ENCODE data around the gene RPS19BP1.

The RPS19BP1 gene

GRCh38 chr22:39529487-39529851, 3.1 kb downstream of the RPS19BP1 start:
- peak overlapping the region; percentile 67 for H3K4me2 ChIP-seq (ENCODE audit: low read depth, low read length, poor library complexity, severe bottlenecking)
- peak overlapping the region; percentile 54 for H3K9ac ChIP-seq (ENCODE audit: low read length)
- peak overlapping the region; percentile 28 for H3K4me3 ChIP-seq (ENCODE audit: insufficient read depth, low read length, poor library complexity, severe bottlenecking)
- peak overlapping the region; percentile 93 for H3K27ac ChIP-seq (ENCODE audit: low read depth, low read length)
- peaks cover 62% of the 10 kb centered on the region for H3F3A ChIP-seq (ENCODE audit: insufficient read depth)
- H3K36me3 ChIP-seq (ENCODE audit: low read length) = no peaks in the 10 kb centered on the region
- no peaks in the 10 kb centered on the region; the same call in 1 of the 2 replicates for H4K20me1 ChIP-seq (ENCODE audit: low read depth, low read length)
- no peak for TF ChIP-seq EZH2phosphoT487 (conservative IDR thresholded peaks at IDR 0.05; ENCODE audit: low read length)
- no peak for TF ChIP-seq CTCF (IDR thresholded peaks at IDR 0.05; ENCODE audit: insufficient read depth, low read length, poor library complexity, severe bottlenecking)
- no peak overlapping the region for H2AFZ ChIP-seq (ENCODE audit: low read depth, low read length, severe bottlenecking)
- peaks cover 25% of the 10 kb centered on the region for H3K79me2 ChIP-seq (ENCODE audit: insufficient read depth, low read length)
- H3K9me2 ChIP-seq (replicated peaks; ENCODE audit: insufficient read depth, low read length) = no peaks in the 10 kb centered on the region
- H3K9me3 ChIP-seq (ENCODE audit: insufficient read depth, low read length) = no peaks in the 10 kb centered on the region
- H3K27me3 ChIP-seq (ENCODE audit: low read length) = no peaks in the 10 kb centered on the region

DNA sequence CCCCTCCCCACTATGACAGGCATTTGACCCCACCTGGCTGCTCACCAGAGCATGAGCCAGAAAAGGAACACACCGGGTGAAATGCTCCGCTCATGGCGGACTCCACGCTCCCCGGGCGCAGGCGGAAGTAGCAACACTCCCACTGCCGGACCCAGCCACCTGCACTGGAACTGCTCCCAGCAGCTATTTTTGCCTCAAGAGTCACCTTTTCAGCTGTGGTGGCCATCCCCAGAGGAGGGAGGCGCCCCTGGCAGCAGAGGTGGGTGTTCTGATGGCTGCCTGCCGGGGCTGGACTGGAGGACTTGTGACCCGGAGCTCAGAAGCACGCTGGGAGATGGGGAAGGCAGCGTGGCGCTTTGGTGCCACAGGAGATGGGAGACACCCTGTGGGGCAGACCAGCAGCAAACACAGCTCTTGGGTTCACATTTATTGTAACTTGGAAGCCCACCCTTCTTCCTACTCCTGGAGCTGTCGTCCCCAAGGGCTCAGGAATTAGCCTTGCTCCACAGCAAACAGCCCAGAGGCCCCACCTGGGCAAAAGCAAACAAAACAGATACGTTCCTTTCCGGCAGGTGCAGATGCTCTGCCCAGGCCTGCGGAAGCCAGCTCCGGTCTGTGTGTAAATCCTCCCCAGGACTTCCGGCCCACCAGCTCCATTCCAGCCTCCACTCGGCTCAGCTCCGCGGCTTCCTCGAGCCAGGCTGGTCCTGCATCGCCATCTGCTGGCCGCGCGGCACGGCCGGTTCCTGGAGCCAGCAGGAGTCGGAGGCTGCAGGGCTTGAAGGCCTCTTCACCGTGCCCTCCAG, 3.7 kb downstream of the RPS19BP1 start:
- peaks cover 67% of the 10 kb centered on the region for H3F3A ChIP-seq (ENCODE audit: insufficient read depth)
- peak overlapping the region; percentile 93 for H3K27ac ChIP-seq (ENCODE audit: low read depth, low read length)
- peak overlapping the region; percentile 41 for H3K4me3 ChIP-seq (ENCODE audit: insufficient read depth, low read length, poor library complexity, severe bottlenecking)
- H3K4me2 ChIP-seq (ENCODE audit: low read depth, low read length, poor library complexity, severe bottlenecking) = peak overlapping the region; percentile 67
- no peaks in the 10 kb centered on the region for H3K36me3 ChIP-seq (ENCODE audit: low read length)
- TF ChIP-seq CTCF (IDR thresholded peaks at IDR 0.05; ENCODE audit: insufficient read depth, low read length, poor library complexity, severe bottlenecking) = peak; percentile 96
- TF ChIP-seq EZH2phosphoT487 (conservative IDR thresholded peaks at IDR 0.05; ENCODE audit: low read length) = no peak
- H4K20me1 ChIP-seq (ENCODE audit: low read depth, low read length) = no peaks in the 10 kb centered on the region; the same call in 1 of the 2 replicates
- no peaks in the 10 kb centered on the region for H3K27me3 ChIP-seq (ENCODE audit: low read length)
- H3K79me2 ChIP-seq (ENCODE audit: insufficient read depth, low read length) = peaks cover 25% of the 10 kb centered on the region
- H3K9ac ChIP-seq (ENCODE audit: low read length) = peak overlapping the region; percentile 54
- no peaks in the 10 kb centered on the region for H3K9me3 ChIP-seq (ENCODE audit: insufficient read depth, low read length)
- no peaks in the 10 kb centered on the region for H3K9me2 ChIP-seq (replicated peaks; ENCODE audit: insufficient read depth, low read length)
- H2AFZ ChIP-seq (ENCODE audit: low read depth, low read length, severe bottlenecking) = no peak overlapping the region

GRCh38 chr22:39528080-39528661, 4.4 kb downstream of the RPS19BP1 start:
- H3K9ac ChIP-seq (ENCODE audit: low read length) = peak overlapping the region; percentile 54
- H3K79me2 ChIP-seq (ENCODE audit: insufficient read depth, low read length) = peaks cover 26% of the 10 kb centered on the region
- H3K27me3 ChIP-seq (ENCODE audit: low read length) = no peaks in the 10 kb centered on the region
- H3K36me3 ChIP-seq (ENCODE audit: low read length) = no peaks in the 10 kb centered on the region; the same call in 1 of the 2 replicates
- no peaks in the 10 kb centered on the region for H3K9me2 ChIP-seq (replicated peaks; ENCODE audit: insufficient read depth, low read length)
- no peaks in the 10 kb centered on the region; the same call in 1 of the 2 replicates for H4K20me1 ChIP-seq (ENCODE audit: low read depth, low read length)
- peak overlapping the region; percentile 67 for H3K4me2 ChIP-seq (ENCODE audit: low read depth, low read length, poor library complexity, severe bottlenecking)
- H3K9me3 ChIP-seq (ENCODE audit: insufficient read depth, low read length) = no peaks in the 10 kb centered on the region
- H3F3A ChIP-seq (ENCODE audit: insufficient read depth) = peaks cover 68% of the 10 kb centered on the region
- no peak overlapping the region for H3K4me3 ChIP-seq (ENCODE audit: insufficient read depth, low read length, poor library complexity, severe bottlenecking)
- H2AFZ ChIP-seq (ENCODE audit: low read depth, low read length, severe bottlenecking) = no peak overlapping the region
- peak overlapping the region; percentile 93 for H3K27ac ChIP-seq (ENCODE audit: low read depth, low read length)
- no peak for TF ChIP-seq EZH2phosphoT487 (conservative IDR thresholded peaks at IDR 0.05; ENCODE audit: low read length)
- TF ChIP-seq CTCF (IDR thresholded peaks at IDR 0.05; ENCODE audit: insufficient read depth, low read length, poor library complexity, severe bottlenecking) = no peak
